PC-3 (cell line): ENCODE results near the gene SLC22A13.

Source experiments
- CTCF ChIP-seq: fragments of 300-600 bp; sonication (generic); conservative IDR thresholded peaks from 2 replicates; pipeline ENCODE4 v1.5.1; 2017; ENCODE audit warnings: antibody characterized with exemption, low read depth, mild to moderate bottlenecking, low read length
- EZH2 ChIP-seq: fragments of 300-600 bp; sonication (generic); IDR thresholded peaks from one replicate; pipeline ENCODE4 v1.6.1; 2017; ENCODE audit warnings: antibody characterized with exemption, mild to moderate bottlenecking, low read length; ENCODE audit not compliant: unreplicated experiment
- EZH2phosphoT487 ChIP-seq: fragments of 300-600 bp; sonication (generic); IDR thresholded peaks from 2 replicates; pipeline ENCODE4 v1.6.1; 2018; ENCODE audit warnings: mild to moderate bottlenecking, antibody characterized with exemption, low read length, borderline replicate concordance

- TF ChIP-seq CTCF (no peak), EZH2 (no peak), EZH2phosphoT487 (no peak)
These were observed 48.6 kb downstream of the SLC22A13 start for GRCh38 chr3:38314112-38314763.
